NCI-H1417 treated with DMSO at 0.1 percent for 48 hours (cell line): Measurements from ENCODE around the gene SLC43A1.
"Not testable (repeated sequence)": the region's sequence is repeated elsewhere in the genome, so short reads cannot be mapped to it uniquely, and the experiment has no call there.

Experiments used
- DNase-seq: peaks from one replicate; lab custom pipeline; 2025; lab: John Stamatoyannopoulos, UW

The SLC43A1 gene

DNA sequence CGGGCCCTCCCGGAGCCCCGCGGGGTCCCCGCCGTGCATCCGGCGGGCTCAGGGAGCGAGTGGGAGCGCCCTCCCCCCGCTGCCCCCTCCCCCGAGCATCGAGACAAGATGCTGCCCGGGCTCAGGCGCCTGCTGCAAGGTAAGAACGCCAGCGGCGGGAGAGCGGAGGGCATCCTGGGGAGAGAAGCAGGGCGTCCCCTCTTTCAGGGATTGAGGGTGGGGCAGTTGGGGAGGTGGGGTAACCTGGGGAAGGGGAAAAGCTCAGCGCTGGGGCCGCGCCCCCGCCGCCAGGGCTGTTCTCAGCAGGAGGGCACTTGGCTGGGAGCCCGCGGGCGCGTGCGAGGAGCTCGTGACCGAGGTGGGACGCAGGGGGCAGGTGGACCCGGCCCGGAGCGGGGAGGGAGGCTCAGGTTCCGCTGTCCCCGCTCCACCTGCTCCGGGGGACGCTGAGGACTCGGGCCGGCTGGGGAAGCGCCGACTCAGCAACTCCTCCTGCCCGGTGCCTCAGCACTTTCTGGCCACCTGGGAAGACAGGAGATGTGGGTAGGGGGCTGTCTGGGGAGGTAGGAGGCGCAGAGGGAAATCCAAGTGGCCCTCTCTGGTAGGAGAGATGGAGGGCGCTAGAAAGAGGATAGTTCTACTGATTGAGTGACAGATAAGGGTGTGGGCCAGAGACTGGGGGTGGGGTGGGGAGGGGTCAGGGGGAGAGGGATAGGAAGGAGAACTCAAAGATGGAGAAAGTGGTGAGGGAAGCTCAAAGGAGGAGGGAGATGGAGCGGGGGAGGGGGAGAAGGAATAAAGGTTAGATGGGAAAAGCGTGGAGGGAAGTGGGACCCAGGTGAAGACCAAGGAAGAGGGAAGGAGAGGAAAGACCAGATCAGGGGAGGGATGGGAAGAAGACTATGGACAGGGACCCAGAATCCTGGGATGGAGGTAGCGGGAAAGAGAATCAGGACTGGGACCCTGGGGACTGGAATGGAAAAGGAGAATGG is 54.4 kb downstream of the SLC43A1 start:
- DNase-seq = no peak

GRCh38 chr11:57460022-57460757 is 55.3 kb downstream of the SLC43A1 start, which contains the start of gene RTN4RL2:
Gene RTN4RL2 (plus strand): TSS chr11:57460528. CDS start chr11:57460866, 338 bp downstream.
- DNase-seq = no peak

DNA sequence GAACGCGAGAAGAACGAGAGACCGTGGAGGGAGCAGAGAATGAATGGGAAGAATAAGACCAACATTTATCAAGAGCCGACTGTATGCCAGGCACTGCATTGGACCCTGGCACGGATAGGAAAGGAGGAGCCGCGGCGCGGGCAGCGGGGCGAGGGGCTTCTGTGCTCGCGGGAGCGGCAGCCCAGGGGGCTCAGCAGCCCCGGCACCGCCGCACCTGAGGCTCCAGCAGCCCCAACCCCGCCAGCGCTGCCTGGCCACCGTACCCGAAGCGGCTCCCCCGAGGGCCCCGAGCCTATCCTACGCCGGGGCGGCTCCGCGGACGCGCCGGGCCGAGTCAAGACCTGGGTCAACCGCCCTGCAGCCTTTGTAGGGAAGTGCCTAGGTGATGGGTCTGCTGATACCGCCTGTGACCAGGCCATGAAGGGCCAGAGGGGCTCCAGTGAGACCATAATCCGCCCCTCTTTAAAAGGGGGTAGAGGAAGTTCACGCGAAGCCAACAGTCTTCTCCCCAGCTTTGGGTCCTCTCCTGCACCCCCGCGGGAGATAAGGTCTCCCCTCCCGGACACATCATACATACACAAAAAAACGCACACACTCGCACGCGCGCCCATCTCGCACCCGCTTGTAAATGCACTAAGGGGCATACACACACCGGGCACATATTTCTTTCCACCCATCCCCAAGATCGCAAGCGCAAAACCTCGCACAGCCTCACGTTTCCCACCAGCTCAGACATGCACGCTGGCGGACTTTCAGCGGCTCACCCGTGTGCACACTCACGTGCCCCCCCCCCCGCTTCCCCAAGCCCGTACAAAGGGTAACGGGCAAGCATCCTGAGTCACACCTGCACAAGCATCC is 56.1 kb downstream of the SLC43A1 start:
- no peak for DNase-seq

DNA sequence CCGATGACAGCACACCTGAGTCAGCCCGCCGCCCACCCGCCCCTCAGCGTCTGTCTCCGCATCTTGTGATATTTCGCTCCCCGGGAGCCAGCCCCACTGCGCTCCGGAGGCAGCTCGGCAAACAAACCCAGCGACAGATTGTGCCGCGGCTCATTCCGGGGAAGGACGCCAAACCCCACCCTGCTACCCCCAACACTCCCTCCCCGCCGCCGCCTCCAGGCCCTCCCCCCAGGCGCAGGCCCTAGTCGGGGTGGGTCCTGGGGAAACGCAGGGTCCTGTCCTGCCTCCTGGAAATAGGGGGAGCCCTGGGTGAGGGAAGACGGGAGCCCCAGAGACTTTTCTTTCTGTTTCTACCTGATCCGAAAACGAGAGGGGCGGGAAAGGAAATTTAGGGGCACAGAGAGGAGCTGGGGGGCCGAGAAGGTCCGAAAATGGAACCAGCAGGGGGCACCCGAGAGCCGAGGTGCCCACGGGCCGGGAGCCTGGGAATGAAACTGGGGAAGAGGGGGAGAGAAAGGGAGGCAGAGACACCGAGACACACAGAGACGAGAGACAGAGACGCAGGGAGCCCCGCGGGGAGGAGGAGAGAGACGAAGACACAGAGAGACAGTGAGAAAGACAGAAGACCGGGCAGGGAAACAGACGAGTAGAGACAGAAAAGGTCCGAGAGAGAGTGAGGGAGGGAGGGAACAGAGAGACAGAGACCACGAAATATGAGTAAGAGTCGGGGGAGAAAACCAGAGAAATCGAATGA is 56.9 kb downstream of the SLC43A1 start:
- no peak for DNase-seq

GRCh38 chr11:57458060-57458409 is 57.5 kb downstream of the SLC43A1 start:
- DNase-seq = no peak

DNA sequence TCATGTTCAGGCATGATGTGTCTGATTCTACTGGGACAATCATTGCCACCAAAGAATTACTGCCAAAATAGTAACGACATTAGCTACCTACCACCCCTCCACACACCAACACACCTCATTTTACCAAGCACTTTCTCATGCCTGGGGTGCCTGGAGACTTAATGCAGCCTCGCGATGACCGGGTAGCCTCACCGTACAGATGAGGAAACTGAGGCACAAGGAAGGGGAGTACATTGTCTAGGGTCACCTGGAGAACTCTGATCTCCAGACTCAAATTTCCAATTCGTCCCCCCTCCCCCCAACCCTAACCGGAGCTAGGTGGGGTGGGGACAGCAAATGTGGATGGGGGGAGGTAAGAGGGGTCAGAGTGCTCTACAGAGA is 57.9 kb downstream of the SLC43A1 start:
- no peak for DNase-seq

DNA sequence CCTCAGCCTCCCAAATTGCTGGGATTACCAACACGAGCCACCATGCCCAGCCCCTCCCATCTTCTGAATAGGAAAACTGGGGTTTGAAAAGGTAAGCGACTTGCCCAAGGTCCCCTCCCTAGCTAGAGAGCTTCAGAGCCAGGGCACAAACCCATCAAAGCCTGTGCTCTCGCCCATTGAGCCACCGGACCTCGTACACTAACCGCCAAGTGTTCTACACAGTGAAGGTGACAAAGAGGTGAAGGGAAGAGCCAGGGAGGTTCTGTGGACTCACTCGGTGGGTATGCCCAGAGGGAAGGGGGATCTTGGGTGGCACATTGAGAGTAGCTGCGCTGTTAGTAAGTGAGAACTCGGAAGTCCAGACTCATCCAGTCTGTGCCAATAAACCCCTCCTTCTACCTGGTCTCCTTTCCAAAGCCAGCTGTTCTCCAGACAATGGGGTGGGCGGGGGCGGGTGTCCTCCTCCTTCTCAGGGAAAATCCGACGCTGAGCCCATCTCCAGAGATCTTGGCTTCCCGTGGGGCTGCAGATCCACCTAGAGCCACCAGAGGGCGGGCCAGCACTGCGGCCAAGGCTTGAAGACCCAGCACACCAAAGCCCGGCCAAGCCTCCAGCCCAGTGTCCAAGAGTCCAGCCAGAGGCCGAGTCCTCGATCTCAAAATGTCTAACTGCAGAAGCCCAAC is 58.4 kb downstream of the SLC43A1 start:
- DNase-seq = no peak

DNA sequence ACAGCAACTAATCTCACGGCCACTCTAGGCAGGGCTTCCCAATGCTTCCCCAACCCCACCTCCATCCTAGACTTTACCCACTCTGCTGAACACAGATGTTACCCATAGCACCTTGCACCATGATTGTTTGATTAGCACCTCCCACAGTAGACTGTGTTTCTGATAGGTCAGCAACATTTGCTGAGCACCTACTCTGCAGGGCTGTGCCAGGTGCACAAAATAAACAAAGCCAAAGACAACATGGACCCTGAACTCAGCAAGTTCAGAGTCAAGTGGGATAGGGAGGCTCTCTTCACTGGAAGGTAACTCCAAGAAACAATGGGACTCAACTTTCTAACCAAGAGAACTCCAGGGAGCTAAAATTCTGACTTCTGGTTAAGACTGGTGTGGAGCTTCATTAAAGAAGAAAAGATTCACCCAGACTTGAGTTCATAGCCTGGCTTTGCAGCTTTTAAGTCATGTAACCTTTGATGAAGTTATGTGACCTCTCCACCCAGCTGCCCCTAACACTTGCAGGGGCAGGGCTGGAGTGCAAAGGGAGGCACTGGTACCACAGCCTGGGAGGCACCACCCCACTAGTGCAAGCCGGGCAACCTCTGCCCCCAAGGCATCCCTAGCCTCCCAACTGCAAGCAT is 61.8 kb downstream of the SLC43A1 start:
- no peak for DNase-seq

GRCh38 chr11:57446055-57446454 is 69.4 kb downstream of the SLC43A1 start:
- DNase-seq = no peak

GRCh38 chr11:57445122-57445394 is 70.4 kb downstream of the SLC43A1 start:
- DNase-seq = not testable (repeated sequence)

GRCh38 chr11:57444362-57445121 is 71.0 kb downstream of the SLC43A1 start:
- DNase-seq = no peak

- no peak for DNase-seq
These were observed 74.6 kb downstream of the SLC43A1 start for GRCh38 chr11:57440744-57441414.

DNA sequence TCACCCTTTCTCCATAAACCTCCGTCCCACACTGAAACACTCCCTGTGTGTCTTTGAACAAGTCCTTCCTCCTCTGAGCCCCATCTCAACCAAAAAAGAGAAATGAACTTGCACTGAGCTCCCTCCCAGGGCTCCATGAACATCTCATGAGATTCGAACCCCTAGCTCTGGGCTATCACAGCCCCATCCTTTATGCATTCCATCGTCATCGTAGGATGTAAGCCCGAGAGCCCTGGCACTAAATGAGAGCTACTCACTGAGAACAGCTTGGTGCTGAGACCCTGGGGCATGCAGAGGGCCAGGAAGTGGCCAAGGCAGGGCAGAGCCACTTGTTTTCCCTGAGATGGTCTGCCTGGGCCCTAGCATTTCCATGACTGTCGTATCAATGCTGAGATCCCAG is 75.7 kb downstream of the SLC43A1 start:
- DNase-seq = no peak

DNA sequence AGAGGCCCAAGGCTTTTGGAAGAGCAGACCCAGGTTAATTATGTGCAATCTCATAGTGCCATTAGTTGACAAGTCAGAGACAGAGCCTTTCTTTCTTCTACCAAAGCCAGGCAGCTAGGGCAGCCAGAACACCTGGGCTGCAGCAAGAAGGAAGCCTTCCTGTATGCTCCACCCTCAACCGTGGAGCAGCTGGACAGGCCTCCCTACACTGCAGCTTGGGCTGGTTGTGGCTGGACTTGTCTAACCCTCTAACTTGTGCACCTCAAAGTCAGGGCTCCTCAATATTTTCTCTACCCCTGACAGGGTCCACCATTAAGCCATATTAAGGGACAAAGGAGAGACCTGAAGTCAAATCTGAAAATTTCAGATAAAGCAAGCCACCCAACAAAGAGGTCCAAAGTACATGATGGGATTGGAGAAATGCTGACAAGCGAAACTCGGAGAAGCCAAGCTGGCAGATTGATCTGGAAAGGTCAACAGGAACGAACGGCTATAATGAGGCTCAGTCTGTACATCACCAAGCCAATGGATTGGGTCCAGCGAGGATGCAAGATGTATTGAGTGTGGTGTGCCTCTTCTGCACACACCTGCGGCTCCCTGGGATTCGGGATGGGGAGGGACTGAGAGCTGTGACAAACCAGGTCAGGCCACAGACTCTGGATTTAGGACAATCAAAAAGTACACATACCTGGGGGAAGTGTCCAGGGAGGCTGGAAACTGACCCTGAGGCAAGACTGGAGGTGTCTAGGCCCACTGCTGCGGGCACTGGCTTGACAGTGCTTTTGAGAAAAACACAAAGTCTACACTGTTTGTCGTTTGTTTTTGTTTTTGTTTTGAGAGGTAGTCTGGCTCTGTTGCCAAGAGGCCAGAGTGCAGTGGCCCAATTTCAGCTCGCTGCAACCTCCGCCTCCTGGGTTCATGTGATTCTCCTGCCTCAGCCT is 76.9 kb downstream of the SLC43A1 start:
- DNase-seq = no peak

GRCh38 chr11:57436031-57436430 is 79.5 kb downstream of the SLC43A1 start:
- no peak for DNase-seq

DNA sequence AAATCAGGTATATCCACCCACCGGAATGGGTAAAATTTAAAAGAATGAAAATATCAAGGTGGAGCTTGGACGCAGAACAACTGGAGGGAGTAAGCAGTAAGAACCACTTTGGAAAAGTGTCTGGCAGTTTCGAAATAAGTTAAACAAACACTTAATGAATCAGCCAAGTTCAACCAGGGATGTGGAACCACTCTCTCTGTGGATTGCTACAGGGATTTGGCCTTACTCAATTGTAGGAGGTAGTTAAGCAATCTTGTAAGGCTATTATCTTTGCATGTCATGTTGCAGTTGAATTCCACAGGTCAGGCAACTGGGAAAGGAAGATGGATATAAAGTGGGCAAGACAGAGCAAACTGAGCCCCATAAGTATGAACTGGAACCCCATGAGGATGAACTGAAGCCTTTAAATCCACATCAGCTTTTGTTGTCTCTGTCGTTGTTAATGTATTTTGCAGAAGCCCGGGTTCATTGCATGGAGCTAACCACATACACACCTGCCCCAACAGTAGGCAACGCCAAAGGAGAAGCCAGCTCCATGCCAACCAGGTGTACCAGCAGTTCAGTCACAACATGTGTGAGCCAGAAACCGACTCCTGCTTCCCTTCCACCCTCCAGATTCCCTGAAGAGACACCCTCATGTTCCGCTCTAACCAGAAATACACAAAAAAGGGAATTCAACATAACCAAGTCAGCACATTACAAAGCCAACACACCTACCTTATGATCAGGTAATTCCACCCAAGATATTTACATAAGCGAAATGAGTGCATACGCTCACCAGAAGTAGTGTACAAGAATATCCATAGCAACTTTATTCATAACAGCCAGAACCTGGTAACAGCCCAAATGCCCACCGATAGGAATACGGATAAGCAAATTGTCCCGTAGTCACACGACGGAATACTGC is 80.6 kb downstream of the SLC43A1 start:
- no peak for DNase-seq
